Skeletal muscle satellite cell (primary cell): ENCODE results near the gene TM4SF1.

Experiments used
- H3K27me3 ChIP-seq: 2 replicates; pipeline ENCODE4 v1.7.0; 2013; ENCODE audit warnings: low read length; ENCODE audit not compliant: control insufficient read depth, insufficient read depth
- H3K36me3 ChIP-seq: 2 replicates; pipeline ENCODE4 v1.7.0; 2013; ENCODE audit warnings: mild to moderate bottlenecking, control low read depth, low read length; ENCODE audit not compliant: insufficient read depth
- H3K4me1 ChIP-seq: 2 replicates; pipeline ENCODE4 v1.7.0; 2013; ENCODE audit warnings: low read length; ENCODE audit not compliant: control insufficient read depth, insufficient read depth
- H3K4me2 ChIP-seq: 2 replicates; pipeline ENCODE4 v1.7.0; 2013; ENCODE audit warnings: mild to moderate bottlenecking, low read length
- H3K4me3 ChIP-seq: 2 replicates; pipeline ENCODE4 v1.7.0; 2013; ENCODE audit warnings: low read length
- H3K9ac ChIP-seq: 2 replicates; pipeline ENCODE4 v1.7.0; 2013; ENCODE audit warnings: mild to moderate bottlenecking, low read depth, low read length, moderate library complexity
- H3K9me3 ChIP-seq: replicated peaks from 2 replicates; pipeline ENCODE4 v1.7.0; 2013; ENCODE audit warnings: mild to moderate bottlenecking, control low read depth, low read length

Gene TM4SF1

GRCh38 chr3:149407898-149408297, 30.4 kb upstream of the TM4SF1 start:
- Histone ChIP-seq H3K9ac (no peak overlapping the region), H3K4me3 (no peak overlapping the region), H3K9me3 (no peaks in the 10 kb centered on the region), H3K4me2 (no peak overlapping the region), H3K4me1 (no peaks in the 10 kb centered on the region), H3K36me3 (no peaks in the 10 kb centered on the region), H3K27me3 (no peaks in the 10 kb centered on the region)

GRCh38 chr3:149406244-149406752, 28.8 kb upstream of the TM4SF1 start:
- Histone ChIP-seq H3K27me3 (no peaks in the 10 kb centered on the region), H3K4me2 (no peak overlapping the region), H3K9me3 (no peaks in the 10 kb centered on the region), H3K4me1 (peaks cover 11% of the 10 kb centered on the region), H3K9ac (no peak overlapping the region), H3K4me3 (no peak overlapping the region), H3K36me3 (no peaks in the 10 kb centered on the region)

GRCh38 chr3:149403443-149403842, 26.0 kb upstream of the TM4SF1 start:
- Histone ChIP-seq H3K9me3 (no peaks in the 10 kb centered on the region), H3K4me3 (no peak overlapping the region), H3K4me2 (no peak overlapping the region), H3K4me1 (peaks cover 22% of the 10 kb centered on the region), H3K36me3 (no peaks in the 10 kb centered on the region), H3K27me3 (no peaks in the 10 kb centered on the region), H3K9ac (no peak overlapping the region)

- Histone ChIP-seq H3K27me3 (no peaks in the 10 kb centered on the region), H3K36me3 (no peaks in the 10 kb centered on the region), H3K9ac (no peak overlapping the region), H3K4me2 (no peak overlapping the region), H3K9me3 (no peaks in the 10 kb centered on the region), H3K4me3 (no peak overlapping the region), H3K4me1 (peaks cover 22% of the 10 kb centered on the region)
These were observed 25.0 kb upstream of the TM4SF1 start for GRCh38 chr3:149402481-149402880.

- H3K4me3 ChIP-seq, result no peak overlapping the region
- no peak overlapping the region for H3K4me2 ChIP-seq
- H3K4me1 ChIP-seq, result peaks cover 22% of the 10 kb centered on the region
- H3K9me3 ChIP-seq, result no peaks in the 10 kb centered on the region
- no peaks in the 10 kb centered on the region for H3K36me3 ChIP-seq
- no peak overlapping the region for H3K9ac ChIP-seq
- no peaks in the 10 kb centered on the region for H3K27me3 ChIP-seq
These were observed 24.5 kb upstream of the TM4SF1 start for GRCh38 chr3:149401926-149402310.

- Histone ChIP-seq H3K27me3 (no peaks in the 10 kb centered on the region), H3K9ac (no peak overlapping the region), H3K9me3 (no peaks in the 10 kb centered on the region), H3K4me2 (peak overlapping the region; percentile 8), H3K36me3 (no peaks in the 10 kb centered on the region), H3K4me3 (no peak overlapping the region), H3K4me1 (peaks cover 27% of the 10 kb centered on the region)
These were observed 23.9 kb upstream of the TM4SF1 start for GRCh38 chr3:149401212-149401925.

GRCh38 chr3:149400645-149401044, 23.2 kb upstream of the TM4SF1 start:
- H3K36me3 ChIP-seq, result no peaks in the 10 kb centered on the region
- no peak overlapping the region for H3K9ac ChIP-seq
- H3K27me3 ChIP-seq, result no peaks in the 10 kb centered on the region
- H3K4me3 ChIP-seq, result no peak overlapping the region
- H3K4me1 ChIP-seq, result peaks cover 34% of the 10 kb centered on the region
- H3K9me3 ChIP-seq, result no peaks in the 10 kb centered on the region
- H3K4me2 ChIP-seq, result no peak overlapping the region

- no peak overlapping the region for H3K9ac ChIP-seq
- no peak overlapping the region for H3K4me3 ChIP-seq
- no peaks in the 10 kb centered on the region for H3K27me3 ChIP-seq
- peaks cover 55% of the 10 kb centered on the region for H3K4me1 ChIP-seq
- no peaks in the 10 kb centered on the region for H3K9me3 ChIP-seq
- H3K36me3 ChIP-seq, result no peaks in the 10 kb centered on the region
- H3K4me2 ChIP-seq, result no peak overlapping the region
These were observed 20.8 kb upstream of the TM4SF1 start for GRCh38 chr3:149398296-149398695.

GRCh38 chr3:149397528-149397927, 20.1 kb upstream of the TM4SF1 start:
- H3K36me3 ChIP-seq, result no peaks in the 10 kb centered on the region
- peaks cover 55% of the 10 kb centered on the region for H3K4me1 ChIP-seq
- no peak overlapping the region for H3K9ac ChIP-seq
- no peaks in the 10 kb centered on the region for H3K9me3 ChIP-seq
- H3K4me3 ChIP-seq, result no peak overlapping the region
- H3K4me2 ChIP-seq, result no peak overlapping the region
- H3K27me3 ChIP-seq, result no peaks in the 10 kb centered on the region

GRCh38 chr3:149396476-149396875, 19.0 kb upstream of the TM4SF1 start:
- Histone ChIP-seq H3K4me2 (no peak overlapping the region), H3K9ac (no peak overlapping the region), H3K9me3 (no peaks in the 10 kb centered on the region), H3K36me3 (no peaks in the 10 kb centered on the region), H3K27me3 (no peaks in the 10 kb centered on the region), H3K4me1 (peaks cover 46% of the 10 kb centered on the region), H3K4me3 (no peak overlapping the region)

- Histone ChIP-seq H3K4me2 (peak overlapping the region; percentile 39), H3K36me3 (no peaks in the 10 kb centered on the region), H3K4me3 (no peak overlapping the region), H3K4me1 (peaks cover 42% of the 10 kb centered on the region), H3K27me3 (no peaks in the 10 kb centered on the region), H3K9me3 (no peaks in the 10 kb centered on the region), H3K9ac (peak overlapping the region; percentile 43)
These were observed 17.9 kb upstream of the TM4SF1 start for GRCh38 chr3:149395107-149396089.
